Measurements from ENCODE around the gene PPP1R2C.

DNA sequence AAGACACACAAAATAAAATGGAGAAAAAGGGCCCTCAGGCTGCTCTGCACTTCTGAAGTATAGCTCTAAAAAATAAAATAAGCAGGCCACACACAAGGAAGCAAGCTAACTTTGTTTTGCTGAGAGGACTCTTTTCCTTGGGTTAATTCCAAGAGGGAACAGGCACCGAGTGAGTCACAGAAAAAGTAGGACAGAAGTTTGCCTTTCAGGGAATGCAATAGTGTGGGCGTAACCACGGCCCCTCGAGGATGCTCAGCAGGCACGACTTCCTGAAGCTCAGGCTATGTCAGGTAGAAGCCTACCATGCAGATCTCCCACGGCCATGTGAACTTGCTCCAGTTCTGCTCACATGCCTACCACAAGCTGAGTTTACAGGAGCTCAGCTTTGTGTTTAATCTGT lies 22.1 kb downstream of the PPP1R2C start:
- TF ChIP-seq, protein P1, sequence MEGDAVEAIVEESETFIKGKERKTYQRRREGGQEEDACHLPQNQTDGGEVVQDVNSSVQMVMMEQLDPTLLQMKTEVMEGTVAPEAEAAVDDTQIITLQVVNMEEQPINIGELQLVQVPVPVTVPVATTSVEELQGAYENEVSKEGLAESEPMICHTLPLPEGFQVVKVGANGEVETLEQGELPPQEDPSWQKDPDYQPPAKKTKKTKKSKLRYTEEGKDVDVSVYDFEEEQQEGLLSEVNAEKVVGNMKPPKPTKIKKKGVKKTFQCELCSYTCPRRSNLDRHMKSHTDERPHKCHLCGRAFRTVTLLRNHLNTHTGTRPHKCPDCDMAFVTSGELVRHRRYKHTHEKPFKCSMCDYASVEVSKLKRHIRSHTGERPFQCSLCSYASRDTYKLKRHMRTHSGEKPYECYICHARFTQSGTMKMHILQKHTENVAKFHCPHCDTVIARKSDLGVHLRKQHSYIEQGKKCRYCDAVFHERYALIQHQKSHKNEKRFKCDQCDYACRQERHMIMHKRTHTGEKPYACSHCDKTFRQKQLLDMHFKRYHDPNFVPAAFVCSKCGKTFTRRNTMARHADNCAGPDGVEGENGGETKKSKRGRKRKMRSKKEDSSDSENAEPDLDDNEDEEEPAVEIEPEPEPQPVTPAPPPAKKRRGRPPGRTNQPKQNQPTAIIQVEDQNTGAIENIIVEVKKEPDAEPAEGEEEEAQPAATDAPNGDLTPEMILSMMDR (IDR thresholded peaks at IDR 0.05), result no peak
- TF ChIP-seq EZH2phosphoT487 (IDR thresholded peaks at IDR 0.05), result no peak

All from neural progenitor cell (in vitro differentiated cells).